ENCODE results near the gene LY86. TPM values are rescaled to one million over a fixed set of nuclear protein-coding genes. Genes with fewer than 3 reads are reported as not detected.

Gene LY86
- total and polyA plus RNA-seq, 9 of the 15 experiments (the other 6 are each of a cell fraction or from before 2014, with no cell fraction given), result 0.08 to 0.20 TPM; not detected in 7

DNA sequence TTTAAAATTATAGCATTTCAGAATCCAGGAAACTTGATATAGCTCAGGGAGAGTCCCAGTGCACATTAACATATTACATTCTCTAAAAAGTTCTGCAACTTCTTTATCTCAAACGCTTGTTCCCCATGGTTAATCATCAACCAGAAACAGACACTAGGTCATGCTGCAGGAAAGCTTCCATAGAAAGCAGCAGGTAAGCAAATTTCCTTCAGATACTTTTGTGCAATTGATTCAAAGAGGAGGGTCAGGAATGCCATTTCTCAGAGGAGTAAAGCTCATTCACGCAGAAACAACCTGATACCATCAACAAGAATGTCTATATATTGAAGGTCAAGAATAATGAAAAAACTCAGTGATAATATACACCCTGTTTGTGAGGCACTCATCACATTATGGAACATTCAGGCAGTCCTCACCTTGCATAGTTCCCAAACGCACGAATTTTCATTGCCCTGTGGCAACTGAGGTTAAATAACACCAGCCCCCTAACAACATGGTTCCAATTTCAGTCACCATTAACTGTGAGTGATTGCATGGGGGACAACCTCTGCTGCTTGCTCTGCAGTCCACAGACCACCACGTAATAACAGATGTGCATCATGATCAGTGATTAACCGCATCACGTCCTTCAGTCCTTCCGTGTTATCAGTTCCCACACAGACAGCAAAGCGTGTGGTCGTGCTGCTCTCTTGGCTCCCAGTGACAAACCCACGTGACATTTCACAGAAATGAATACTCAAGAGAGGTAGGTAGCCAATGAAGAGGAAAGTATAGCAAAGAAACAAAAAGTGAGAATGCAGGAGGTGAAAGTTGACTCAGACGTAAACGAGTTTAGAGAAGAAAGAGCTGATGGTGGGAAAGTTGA lies 95.7 kb downstream of the LY86 start (continued):
- TF ChIP-seq, protein P1, sequence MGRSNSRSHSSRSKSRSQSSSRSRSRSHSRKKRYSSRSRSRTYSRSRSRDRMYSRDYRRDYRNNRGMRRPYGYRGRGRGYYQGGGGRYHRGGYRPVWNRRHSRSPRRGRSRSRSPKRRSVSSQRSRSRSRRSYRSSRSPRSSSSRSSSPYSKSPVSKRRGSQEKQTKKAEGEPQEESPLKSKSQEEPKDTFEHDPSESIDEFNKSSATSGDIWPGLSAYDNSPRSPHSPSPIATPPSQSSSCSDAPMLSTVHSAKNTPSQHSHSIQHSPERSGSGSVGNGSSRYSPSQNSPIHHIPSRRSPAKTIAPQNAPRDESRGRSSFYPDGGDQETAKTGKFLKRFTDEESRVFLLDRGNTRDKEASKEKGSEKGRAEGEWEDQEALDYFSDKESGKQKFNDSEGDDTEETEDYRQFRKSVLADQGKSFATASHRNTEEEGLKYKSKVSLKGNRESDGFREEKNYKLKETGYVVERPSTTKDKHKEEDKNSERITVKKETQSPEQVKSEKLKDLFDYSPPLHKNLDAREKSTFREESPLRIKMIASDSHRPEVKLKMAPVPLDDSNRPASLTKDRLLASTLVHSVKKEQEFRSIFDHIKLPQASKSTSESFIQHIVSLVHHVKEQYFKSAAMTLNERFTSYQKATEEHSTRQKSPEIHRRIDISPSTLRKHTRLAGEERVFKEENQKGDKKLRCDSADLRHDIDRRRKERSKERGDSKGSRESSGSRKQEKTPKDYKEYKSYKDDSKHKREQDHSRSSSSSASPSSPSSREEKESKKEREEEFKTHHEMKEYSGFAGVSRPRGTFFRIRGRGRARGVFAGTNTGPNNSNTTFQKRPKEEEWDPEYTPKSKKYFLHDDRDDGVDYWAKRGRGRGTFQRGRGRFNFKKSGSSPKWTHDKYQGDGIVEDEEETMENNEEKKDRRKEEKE (IDR thresholded peaks at IDR 0.05; ENCODE audit: borderline replicate concordance in 1 of 2, control insufficient read depth in 1 of 2, low read depth in 2 of 2, low read length in 1 of 2), result no peak
- TF ChIP-seq ZNF583 (CRISPR knock-in tag; IDR thresholded peaks at IDR 0.05), result no peak
- TF ChIP-seq NR2C1 (IDR thresholded peaks at IDR 0.05), result no peak; the same call in 1 of the 2 replicates
- no peak for TF ChIP-seq NR2C1 (tag; IDR thresholded peaks at IDR 0.05)
- peak; percentile 40 for TF ChIP-seq NEUROD1 (IDR thresholded peaks at IDR 0.05; ENCODE audit: borderline replicate concordance, low read depth, low read length, partially characterized antibody)
- TF ChIP-seq RCOR1 (IDR thresholded peaks at IDR 0.05; ENCODE audit: borderline replicate concordance in 1 of 2, low read depth in 2 of 2, low read length in 2 of 2), result peak in 1 of 2 experiments; percentile 87; a peak in 3 of 4 replicates
- peak; percentile 79 for TF ChIP-seq SMARCC2 (IDR thresholded peaks at IDR 0.05; ENCODE audit: low read depth)
- TF ChIP-seq FOSL1 (tag; conservative IDR thresholded peaks at IDR 0.05), result peak; percentile 60
- TF ChIP-seq, protein P2, sequence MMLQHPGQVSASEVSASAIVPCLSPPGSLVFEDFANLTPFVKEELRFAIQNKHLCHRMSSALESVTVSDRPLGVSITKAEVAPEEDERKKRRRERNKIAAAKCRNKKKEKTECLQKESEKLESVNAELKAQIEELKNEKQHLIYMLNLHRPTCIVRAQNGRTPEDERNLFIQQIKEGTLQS (IDR thresholded peaks at IDR 0.05), result peak; percentile 35; the same call in 1 of the 2 replicates
- TF ChIP-seq, protein P2 (CRISPR knock-in tag; conservative IDR thresholded peaks at IDR 0.05), result 0 out of 2 replicates have a peak, but pooled peaks have one; percentile 34
- TF ChIP-seq ZNF79 (CRISPR knock-in tag; IDR thresholded peaks at IDR 0.05; ENCODE audit: low read depth), result no peak
- TF ChIP-seq TBP (optimal IDR thresholded peaks at IDR 0.05; ENCODE audit: low read depth, low read length), result peak; percentile 36
- no peak for TF ChIP-seq RFX7 (CRISPR knock-in tag; IDR thresholded peaks at IDR 0.05)
- TF ChIP-seq POU5F1 (IDR thresholded peaks at IDR 0.05; ENCODE audit: borderline replicate concordance, low read depth, low read length, partially characterized antibody), result no peak
- TF ChIP-seq MTA1 (IDR thresholded peaks at IDR 0.05; ENCODE audit: borderline replicate concordance), result peak; percentile 81
- no peak for TF ChIP-seq ZNF121 (CRISPR knock-in tag; conservative IDR thresholded peaks at IDR 0.05)
- TF ChIP-seq NCOA6 (IDR thresholded peaks at IDR 0.05), result no peak
- TF ChIP-seq L3MBTL2 (IDR thresholded peaks at IDR 0.05), result peak; percentile 79
- no peak for TF ChIP-seq CSDE1 (IDR thresholded peaks at IDR 0.05)
- TF ChIP-seq ZNF41 (CRISPR knock-in tag; conservative IDR thresholded peaks at IDR 0.05), result no peak
- TF ChIP-seq, protein P3, sequence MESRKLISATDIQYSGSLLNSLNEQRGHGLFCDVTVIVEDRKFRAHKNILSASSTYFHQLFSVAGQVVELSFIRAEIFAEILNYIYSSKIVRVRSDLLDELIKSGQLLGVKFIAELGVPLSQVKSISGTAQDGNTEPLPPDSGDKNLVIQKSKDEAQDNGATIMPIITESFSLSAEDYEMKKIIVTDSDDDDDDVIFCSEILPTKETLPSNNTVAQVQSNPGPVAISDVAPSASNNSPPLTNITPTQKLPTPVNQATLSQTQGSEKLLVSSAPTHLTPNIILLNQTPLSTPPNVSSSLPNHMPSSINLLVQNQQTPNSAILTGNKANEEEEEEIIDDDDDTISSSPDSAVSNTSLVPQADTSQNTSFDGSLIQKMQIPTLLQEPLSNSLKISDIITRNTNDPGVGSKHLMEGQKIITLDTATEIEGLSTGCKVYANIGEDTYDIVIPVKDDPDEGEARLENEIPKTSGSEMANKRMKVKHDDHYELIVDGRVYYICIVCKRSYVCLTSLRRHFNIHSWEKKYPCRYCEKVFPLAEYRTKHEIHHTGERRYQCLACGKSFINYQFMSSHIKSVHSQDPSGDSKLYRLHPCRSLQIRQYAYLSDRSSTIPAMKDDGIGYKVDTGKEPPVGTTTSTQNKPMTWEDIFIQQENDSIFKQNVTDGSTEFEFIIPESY (CRISPR knock-in tag; IDR thresholded peaks at IDR 0.05), result no peak
